Keratinocyte (primary cell): ENCODE results near the gene UBE3A.

Source experiments
- EZH2 ChIP-seq: IDR thresholded peaks from one replicate; pipeline ENCODE4 v1.6.1; 2012; ENCODE audit warnings: inconsistent platforms, mild to moderate bottlenecking, low read length, moderate library complexity
- TF ChIP-seq, protein P1 (sequence below), 3 experiments: IDR thresholded peaks in 1 of 3; conservative IDR thresholded peaks in 1 of 3; optimal IDR thresholded peaks in 1 of 3; 2 replicates in 2 of 3; 3 replicates in 1 of 3; pipeline versions ENCODE3 to v1.5.1; 2011; ENCODE audit warnings: low read length in 3 of 3, mild to moderate bottlenecking in 3 of 3, moderate library complexity in 2 of 3, control low read depth in 1 of 3, inconsistent platforms in 1 of 3; ENCODE audit not compliant: insufficient read depth in 2 of 3; ENCODE audit errors: extremely low read depth in 1 of 3

DNA sequence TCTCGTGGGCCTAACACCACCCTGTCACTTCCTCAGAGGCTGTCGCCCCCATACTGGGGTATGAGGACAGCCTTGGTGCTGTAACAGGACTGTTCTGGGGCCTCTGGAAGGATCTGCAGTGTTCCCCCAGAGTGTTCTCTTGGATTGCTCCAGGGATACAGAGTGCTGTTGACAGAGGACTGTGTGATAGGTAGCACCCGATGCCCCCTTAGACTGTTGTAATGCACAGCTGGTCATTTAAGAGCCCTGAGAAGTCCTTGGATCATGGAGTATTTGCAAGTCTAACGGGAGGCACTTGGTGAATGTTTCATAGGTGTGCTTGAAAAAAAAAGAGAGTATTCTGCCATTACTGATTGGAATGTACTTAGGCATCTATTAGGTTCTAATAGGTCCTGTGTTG lies 35.4 kb upstream of the UBE3A start:
- TF ChIP-seq, protein P1, sequence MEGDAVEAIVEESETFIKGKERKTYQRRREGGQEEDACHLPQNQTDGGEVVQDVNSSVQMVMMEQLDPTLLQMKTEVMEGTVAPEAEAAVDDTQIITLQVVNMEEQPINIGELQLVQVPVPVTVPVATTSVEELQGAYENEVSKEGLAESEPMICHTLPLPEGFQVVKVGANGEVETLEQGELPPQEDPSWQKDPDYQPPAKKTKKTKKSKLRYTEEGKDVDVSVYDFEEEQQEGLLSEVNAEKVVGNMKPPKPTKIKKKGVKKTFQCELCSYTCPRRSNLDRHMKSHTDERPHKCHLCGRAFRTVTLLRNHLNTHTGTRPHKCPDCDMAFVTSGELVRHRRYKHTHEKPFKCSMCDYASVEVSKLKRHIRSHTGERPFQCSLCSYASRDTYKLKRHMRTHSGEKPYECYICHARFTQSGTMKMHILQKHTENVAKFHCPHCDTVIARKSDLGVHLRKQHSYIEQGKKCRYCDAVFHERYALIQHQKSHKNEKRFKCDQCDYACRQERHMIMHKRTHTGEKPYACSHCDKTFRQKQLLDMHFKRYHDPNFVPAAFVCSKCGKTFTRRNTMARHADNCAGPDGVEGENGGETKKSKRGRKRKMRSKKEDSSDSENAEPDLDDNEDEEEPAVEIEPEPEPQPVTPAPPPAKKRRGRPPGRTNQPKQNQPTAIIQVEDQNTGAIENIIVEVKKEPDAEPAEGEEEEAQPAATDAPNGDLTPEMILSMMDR (optimal IDR thresholded peaks at IDR 0.05 in 1 of 3, IDR thresholded peaks at IDR 0.05 in 1 of 3, conservative IDR thresholded peaks at IDR 0.05 in 1 of 3; ENCODE audit: extremely low read depth in 1 of 3, insufficient read depth in 2 of 3, low read length in 3 of 3) = no peak
- TF ChIP-seq EZH2 = no peak
